HG03439 (cell line): ENCODE measurements around the gene CEP250.

Experiments used
- ATAC-seq: cut with Tn5 transposase; IDR thresholded peaks from one replicate; pipeline ENCODE4 v1.9.1; 2021; ENCODE audit warnings: mild to moderate bottlenecking, moderate library complexity; ENCODE audit not compliant: unreplicated experiment

CEP250 gene, protein sequence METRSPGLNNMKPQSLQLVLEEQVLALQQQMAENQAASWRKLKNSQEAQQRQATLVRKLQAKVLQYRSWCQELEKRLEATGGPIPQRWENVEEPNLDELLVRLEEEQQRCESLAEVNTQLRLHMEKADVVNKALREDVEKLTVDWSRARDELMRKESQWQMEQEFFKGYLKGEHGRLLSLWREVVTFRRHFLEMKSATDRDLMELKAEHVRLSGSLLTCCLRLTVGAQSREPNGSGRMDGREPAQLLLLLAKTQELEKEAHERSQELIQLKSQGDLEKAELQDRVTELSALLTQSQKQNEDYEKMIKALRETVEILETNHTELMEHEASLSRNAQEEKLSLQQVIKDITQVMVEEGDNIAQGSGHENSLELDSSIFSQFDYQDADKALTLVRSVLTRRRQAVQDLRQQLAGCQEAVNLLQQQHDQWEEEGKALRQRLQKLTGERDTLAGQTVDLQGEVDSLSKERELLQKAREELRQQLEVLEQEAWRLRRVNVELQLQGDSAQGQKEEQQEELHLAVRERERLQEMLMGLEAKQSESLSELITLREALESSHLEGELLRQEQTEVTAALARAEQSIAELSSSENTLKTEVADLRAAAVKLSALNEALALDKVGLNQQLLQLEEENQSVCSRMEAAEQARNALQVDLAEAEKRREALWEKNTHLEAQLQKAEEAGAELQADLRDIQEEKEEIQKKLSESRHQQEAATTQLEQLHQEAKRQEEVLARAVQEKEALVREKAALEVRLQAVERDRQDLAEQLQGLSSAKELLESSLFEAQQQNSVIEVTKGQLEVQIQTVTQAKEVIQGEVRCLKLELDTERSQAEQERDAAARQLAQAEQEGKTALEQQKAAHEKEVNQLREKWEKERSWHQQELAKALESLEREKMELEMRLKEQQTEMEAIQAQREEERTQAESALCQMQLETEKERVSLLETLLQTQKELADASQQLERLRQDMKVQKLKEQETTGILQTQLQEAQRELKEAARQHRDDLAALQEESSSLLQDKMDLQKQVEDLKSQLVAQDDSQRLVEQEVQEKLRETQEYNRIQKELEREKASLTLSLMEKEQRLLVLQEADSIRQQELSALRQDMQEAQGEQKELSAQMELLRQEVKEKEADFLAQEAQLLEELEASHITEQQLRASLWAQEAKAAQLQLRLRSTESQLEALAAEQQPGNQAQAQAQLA (N-terminal part only)

DNA sequence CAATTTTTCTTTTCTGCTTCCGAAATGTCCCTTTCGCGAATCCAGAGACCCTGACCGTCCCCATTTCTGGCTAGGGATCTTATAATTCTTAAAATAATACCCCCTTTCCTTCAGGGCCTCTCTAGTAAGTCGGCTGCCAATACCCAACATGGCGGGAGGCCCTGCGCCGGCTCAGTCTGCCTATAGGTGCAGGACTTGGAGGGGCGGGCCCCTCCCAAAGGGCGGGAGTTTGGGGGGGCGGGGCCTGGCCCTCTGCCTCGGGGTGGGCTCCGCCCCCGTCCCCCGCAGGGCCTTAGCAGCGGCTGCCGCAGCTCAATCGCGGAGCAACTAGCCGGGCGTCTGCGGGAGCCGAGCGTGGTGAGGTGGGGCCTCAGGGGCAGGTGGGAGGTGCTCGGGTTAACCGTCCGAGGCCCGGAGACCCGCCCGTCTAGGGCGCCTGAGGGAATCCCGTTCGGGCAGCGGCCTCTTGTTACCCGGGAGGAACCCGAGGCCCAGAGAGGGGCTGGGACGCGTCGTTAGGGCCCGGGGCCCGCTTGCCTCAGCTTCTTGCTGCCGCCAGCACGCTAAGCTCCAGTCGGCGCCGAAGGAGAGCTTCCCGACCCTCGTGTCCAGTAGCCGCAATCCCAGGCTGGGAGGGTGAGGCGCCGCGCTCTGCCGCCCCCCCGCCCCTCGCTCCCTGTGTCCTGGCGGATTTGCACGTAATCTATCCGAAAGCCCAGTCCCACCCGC is at the start of gene CEP250:
Gene CEP250 (plus strand): TSS at position 718 of the 729 bp plus-strand sequence. CDS start 6,770 bp downstream, outside the sequence.
- ATAC-seq = peak; percentile 90

DNA sequence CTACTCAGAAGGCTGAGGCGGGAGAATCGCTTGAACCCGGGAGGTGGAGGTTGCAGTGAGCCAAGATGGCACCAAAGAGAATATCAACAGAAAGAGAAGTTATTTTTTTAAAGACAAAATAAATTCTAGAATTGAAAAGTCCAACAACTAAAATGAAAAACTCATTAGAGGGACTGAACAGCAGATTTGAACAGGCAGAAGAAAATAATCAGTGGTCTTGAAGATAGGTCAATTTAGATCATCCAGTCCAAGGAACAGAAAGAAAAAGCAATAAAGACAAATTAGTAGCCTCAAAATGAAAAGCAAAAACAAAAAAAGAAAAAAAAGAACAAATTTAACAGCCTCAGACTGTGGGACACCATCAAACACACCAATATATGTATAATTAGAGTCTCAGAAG is 49.6 kb upstream of the CEP250 start:
- ATAC-seq = no peak

DNA sequence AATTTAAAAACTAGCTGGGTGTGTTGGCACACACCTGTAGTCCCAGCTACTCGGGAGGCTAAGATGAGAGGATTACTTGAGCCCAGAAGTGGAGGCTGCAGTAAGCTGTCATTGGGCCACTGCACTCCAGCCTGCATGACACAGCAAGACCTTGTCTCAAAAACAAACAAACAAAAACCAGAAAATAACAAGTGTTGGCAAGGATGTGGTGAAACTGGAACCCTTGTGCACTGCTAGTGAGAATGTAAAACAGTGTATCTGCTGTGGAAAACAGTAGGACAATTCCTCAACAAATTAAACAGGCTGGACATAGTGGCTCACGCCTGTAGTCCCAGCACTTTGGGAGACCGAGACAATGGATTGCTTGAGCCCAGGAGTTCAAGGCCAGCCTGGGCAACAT is 47.1 kb upstream of the CEP250 start:
- ATAC-seq = no peak

DNA sequence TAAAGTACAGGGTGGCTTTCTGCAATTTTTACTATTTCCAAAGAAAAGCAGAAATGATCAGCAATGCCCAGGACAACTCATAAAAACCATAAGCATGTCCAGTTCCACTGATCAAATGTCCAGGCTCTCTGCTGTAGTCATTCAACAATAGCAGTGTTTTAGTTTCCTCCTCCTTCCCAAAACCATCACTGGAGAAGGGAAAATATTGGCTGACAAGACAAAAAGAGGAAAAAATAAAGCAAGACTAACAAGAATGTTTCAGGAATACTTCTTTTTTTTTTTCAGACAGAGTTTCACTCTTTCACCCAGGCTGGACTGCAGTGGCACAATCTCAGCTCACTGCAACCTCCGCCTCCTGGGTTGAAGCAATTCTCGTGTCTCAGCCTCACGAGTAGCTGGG is 45.9 kb upstream of the CEP250 start:
- ATAC-seq = no peak

DNA sequence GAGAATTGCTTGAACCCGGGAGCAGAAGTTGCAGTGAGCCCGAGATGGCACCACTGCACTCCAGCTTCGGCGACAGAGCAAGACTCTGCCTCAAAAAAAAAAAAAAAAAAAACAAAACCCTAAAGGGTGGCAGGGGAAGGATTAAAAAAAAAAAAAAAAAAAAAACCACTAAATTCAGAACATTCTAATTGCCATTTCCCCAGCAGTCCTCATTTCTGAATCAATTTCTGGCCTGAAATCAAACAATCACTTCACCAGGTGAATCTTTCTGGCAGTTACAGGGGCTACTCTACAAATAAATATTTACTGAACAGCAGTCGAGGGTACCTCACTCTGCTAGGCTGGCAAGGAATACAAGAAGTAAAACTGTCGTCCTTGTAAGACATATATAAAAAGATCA is 44.8 kb upstream of the CEP250 start:
- ATAC-seq = no peak

DNA sequence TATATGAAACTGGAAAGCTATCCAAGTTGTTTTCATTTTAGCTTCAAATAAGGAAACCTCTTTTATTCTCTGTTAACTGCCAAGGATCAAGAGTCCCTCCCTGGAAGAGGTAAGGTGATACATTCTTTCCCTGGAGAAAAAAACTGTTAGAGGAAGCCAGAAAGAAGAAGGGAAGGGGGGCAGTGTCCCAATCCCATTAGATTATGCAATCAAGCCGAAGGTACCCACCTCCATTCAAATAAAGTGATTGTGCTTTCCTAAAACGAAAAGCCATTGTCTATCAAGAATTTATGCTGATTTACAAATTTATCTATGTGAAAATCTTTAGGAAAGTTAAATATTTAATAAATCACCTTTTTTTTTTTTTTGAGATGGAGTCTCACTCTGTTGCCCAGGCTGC is 34.1 kb upstream of the CEP250 start:
- no peak for ATAC-seq

DNA sequence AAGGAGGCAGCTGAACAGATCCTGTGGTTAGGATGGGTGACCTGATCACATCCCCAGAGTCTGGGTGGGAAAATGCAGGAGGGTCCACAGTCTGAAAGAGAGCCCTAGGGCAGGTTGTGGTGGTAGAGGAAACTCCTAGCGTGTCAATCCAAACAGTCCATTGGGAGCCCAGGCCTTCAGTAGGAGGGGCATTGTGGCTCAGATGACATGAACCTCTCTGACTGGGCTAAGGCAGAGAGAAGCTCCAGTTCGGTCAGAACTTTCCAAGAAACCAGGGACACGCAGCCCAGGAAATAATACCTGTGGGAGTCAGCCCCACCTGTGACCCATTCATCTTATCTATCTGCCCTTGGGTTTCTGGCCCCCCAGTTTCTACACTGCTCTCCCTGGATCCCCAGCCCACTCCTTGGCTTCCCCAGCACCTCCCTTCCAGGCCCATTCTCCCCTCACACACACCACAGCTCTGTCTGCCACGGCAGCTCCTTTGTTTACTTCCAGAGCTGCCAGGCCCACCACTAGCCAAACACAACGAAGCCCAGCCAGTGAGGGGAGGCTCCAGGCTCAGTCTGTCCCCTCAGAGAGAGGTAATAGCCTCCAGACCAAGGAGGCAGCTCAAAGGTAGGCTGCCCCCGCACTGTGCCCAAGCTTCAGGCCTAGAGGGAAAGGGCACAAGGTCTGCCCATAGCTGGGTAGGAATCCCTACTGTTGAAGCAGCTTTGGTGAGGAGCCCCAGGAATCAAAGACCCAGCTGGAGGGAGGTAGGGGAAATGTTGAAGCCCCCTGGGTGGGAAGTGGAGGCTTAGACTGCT is 23.6 kb upstream of the CEP250 start:
- no peak for ATAC-seq

DNA sequence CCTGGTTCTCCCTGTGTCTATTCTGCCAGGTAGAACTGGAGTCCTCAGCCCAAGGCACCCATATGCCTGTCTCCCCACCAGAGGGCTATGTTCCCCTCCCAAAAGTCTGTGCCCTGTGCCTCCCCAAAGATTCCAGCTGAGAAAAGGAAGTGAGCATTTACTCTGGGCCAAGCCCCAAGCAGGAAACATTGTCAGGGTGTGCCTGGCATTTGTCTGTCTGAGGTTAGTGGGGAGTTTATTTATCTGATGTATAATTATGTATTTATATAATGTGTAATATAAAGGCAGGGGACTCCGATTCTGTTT is 23.0 kb upstream of the CEP250 start:
- ATAC-seq = no peak

DNA sequence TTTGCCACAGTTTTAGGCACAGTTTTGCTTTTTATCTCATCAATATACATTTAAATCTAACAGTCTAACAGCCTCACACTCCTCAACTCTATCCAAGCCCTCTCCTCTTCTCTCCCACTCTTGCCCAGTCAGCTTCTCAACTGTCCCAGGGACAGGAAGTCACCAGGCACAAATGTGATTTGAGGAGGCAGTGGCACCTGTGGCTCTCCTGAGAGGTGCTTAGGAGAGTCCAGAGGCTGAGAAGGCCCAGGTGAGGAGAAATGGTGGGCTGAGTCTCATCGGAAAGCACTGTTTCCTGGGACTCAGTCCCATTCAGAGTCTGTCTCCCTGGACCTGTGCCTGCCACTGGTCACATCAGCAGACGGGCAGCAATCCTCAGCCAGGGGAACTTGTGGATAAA is 22.1 kb upstream of the CEP250 start:
- no peak for ATAC-seq

DNA sequence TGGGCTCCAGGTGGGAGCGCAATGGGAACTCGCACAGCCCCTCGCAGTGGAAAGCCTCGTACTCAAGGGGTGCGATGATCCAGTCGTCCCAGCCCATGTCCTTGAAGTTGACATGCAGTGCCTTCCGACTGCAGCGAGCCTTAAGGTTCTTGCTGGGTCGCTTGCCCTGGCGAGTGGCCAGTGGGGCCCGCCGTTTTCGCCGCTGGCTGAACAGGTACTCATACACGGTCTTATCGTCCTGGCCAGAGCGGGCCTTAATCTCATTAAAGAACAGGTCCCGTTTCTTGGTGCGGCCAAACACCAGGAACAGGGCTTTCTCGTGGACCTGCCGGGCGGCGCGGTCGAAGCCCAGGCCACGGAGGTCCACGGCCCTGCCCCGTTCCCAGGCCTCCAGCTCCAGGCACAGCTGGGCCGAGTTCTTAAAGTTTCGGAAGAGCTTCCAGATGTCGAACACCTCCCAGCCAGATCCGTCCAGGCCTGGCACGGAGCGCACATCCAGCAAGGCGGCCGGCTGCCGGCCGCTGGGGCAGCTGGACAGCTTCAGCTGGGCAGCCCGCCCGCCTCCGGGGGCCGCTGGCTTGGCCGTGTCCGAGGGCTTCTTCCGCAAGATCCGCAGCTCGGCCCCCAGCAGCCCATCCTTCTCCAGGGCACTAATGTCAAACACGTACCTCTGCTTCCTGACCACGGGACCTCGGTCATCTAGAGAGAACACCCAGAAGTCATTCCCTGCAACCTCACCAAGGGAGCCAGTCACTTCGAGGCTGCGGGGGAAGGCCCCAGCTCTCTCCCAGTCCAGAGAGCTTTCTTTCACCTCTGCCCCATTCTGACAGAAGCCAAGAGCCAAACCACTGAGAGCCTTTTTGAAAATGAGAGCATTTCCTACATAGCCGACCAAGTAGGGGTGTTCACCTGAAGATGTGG is 21.1 kb upstream of the CEP250 start:
- no peak for ATAC-seq

DNA sequence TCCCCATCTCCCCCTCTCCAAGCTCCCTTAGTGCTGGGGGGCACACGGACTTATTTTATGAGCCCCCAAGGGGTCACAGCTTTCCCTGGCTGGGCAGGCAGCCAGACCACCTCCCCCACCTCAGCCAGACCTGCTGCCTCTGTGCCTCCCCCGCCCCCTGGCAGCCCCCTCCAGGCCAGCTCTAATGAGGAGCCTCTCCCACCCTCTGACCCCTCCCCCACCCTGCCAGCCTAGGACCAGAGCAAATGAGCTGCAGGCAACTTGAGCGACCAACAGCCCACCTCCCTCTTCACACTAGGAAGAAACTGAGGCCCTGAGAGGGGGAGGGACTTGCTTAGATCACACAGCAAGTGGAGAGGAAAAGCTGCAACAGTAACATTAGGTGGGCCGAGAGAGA is 19.2 kb upstream of the CEP250 start:
- ATAC-seq = no peak

DNA sequence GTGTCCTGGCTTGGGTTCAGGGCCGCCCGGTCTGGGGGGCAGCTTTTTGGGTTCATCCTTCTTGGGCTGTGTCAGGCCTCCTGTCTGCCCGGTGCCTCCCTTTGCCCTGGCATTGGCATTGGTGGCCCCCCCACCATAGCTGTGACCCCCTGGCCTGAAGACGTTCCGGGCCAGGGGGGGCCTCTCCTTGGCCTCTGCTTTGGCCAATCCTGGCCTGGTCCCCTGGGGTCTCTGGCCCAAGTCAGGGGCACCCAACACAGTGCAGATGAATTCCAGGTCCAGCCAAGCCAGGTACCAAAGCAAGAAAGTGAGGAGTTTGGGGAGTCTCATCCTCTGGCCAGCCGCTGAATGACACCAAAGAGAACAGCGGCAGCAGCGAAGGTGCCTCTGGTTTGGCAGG is 17.8 kb upstream of the CEP250 start:
- ATAC-seq = no peak

DNA sequence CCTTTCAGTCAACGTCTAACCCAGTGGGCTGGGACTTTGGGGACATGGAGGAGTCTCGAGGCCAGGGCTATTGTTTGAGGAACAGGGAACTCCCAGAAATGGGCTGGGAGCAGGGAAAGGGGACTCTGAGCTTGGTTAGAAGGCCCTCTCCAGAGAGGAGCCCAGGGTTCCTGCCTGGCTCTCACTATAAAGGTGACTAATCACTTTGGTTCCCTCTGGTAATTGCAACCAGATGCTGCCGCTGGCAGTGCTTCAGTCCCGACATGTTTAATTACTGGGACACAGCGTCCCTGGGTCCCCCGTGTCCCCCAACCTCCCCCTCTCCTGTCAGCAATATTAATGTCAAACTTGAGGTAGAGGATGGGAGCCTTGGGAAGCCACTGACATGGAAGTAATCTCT is 12.4 kb upstream of the CEP250 start:
- no peak for ATAC-seq

DNA sequence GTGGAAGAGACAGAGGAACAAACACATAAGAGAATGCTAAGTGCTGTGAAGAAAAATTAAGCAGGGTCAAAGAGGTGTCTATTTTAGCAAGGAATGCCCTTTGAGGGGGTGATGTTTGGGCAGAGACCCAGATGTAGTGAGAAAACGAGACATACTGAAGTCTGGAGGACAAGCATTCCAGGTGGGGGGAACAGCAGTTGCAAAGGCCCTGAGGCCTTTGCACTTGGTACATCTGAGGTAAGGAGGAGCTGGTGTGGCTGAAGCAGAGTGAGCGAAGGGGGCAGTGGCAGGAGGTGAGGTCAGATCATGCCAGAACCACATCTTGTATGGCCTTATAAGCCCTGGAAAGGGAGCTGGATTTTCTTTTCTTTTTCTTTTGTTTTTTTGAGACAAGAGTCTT is 11.2 kb upstream of the CEP250 start:
- no peak for ATAC-seq

DNA sequence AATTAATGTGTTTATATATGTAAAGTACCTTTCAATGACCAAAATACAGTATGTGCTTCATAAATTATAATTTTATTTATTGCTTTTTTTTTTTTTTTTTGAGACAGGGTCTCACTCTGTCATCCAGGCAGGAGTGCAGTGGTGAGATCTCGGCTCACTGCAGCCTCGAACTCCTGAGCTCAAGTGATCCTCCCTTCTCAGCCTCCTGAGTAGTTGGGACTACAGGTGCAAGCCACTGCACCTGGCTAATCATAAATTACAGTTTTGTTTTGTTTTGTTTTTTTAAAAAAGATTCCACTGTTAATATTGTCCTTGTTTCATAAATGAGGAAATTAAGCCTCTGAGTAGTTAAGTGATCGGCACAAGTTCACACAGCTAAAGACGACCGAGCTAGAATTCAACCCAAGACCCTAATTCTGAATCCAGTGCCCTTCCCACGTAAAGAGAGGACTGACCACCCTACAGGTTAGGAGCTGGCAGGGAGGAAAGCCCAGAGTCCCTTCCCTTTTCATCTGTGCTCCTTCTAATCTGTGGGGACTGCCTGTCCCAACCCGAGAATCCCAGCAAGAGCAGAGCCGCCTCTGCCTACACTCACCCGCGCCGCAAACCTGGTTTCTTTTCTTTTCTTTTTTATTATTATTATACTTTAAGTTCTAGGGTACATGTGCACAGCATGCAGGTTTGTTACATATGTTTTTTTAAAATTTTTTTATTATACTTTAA is 8.9 kb upstream of the CEP250 start:
- ATAC-seq = no peak

DNA sequence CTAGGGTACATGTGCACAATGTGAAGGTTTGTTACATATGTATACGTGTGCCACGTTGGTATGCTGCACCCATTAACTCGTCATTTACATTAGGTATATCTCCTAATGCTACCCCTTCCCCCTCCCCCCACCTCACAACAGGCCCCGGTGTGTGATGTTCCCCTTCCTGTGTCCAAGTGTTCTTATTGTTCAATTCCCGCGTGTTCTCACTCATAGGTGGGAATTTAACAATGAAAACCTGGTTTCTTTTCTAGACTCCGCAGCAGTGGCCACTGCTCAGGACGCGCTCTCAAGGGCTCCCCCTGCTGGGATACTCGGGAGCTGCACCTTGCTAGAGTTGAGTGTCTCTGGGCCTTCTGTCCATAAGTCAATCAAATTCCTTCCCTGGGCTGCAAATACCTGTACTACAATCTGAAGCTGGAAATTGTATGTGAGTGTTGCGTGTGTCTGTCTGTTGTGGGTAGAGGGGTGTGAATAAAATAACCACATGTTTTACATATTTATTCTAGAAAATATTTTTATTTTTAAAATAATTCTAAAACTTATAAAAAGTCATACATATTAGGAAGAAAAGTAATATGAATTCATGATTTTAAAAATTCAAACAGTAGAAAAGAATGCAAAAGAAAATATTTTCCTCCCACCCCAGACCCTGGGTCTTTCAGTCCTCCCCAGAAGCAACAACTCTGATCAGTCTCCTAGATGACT is 8.2 kb upstream of the CEP250 start:
- peak; percentile 81 for ATAC-seq

DNA sequence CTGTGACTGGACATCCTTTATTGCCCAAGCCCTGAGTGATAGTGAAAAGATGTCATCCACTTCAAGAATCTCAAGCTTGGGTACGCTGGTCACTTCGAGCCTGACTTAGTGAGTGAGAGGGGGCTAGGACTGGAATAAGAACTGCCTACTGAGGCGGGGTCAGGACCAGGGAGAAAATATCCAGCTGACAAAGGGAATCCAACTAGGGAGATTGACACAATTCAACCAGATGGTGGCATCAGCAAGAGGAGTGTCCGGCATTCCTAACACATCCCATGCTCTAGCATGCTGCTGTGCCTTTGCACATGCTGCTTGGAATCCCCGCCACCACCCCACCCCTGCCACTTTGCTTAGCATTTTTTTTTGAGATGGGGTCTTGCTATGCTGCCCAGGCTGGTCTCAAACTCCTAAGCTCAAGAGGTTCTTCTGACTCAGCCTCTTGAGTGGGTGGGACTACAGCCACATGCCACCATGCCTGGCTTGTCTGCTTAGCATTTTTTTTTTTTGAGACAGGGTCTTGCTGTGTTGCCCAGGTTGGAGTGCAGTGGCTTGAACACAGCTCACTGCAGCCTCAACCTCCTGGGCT is 6.5 kb upstream of the CEP250 start:
- no peak for ATAC-seq
